ENCODE data around the gene JTB. TPM values are rescaled to one million over a fixed set of nuclear protein-coding genes. Genes with fewer than 3 reads are reported as not detected.

JTB gene
- 47.1 TPM for total RNA-seq

DNA sequence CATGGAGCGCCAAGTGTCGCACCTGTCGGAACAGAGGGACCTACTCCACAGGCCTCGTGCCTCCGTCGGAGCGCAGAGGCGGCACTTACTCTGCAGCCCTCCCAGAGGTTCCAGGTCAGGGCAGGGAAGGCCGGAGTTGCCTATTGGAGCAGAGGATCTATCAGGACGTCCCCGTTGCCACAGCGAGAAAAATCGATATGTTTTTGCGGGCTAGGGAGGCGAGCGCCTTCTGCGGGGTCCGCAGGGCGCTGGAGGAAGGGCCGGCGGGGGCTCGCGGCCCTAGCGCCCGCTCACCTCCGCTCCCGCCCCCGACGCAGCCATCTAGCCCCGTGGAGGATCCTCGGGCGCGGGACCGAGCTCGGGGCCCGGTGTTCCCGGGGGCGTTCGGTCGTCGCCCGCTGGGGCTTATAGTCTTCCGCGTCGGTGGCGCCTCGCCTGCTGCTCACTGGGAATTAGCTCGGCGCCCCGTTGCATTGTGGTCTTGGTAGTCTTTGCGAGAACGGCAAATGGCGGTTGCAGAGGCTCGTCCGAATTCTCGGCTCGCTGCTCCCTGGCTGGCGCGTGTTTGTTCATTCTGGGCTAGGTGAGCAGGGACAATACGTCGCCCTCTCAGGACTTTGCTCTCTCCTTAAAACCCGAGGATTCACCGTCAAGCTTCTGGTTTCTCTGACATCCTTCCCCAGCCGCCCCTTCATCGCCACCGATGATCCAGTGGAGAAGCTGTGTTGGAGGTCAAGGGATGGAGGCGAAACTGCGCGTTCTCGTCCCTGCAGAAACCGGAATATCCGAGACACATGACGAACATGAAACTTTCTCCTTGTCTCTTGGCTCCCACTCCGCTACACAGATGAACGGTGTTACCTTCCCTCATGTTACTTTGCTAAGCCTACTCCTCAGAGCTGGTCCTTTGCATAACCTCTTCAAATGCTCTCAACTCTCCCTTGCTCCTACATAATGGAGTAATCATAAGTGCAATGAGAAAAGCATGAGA is at the start of gene JTB:
Gene JTB, minus strand, starts transcription at position 425 of the 991 bp plus-strand sequence. Its CDS starts 422 bp downstream, at position 3.

GRCh38 chr1:153990468-153991150 is 13.1 kb upstream of the JTB start, which contains the start of gene RPS27:
TSS of gene RPS27 (plus strand) at chr1:153990762. CDS start at chr1:153990797, 35 bp downstream.

GRCh38 chr1:153985941-153986761 is 8.7 kb upstream of the JTB start, which contains the start of gene RAB13:
TSS of gene RAB13 (minus strand) at chr1:153986339. CDS start at chr1:153986236, 103 bp downstream.

DNA sequence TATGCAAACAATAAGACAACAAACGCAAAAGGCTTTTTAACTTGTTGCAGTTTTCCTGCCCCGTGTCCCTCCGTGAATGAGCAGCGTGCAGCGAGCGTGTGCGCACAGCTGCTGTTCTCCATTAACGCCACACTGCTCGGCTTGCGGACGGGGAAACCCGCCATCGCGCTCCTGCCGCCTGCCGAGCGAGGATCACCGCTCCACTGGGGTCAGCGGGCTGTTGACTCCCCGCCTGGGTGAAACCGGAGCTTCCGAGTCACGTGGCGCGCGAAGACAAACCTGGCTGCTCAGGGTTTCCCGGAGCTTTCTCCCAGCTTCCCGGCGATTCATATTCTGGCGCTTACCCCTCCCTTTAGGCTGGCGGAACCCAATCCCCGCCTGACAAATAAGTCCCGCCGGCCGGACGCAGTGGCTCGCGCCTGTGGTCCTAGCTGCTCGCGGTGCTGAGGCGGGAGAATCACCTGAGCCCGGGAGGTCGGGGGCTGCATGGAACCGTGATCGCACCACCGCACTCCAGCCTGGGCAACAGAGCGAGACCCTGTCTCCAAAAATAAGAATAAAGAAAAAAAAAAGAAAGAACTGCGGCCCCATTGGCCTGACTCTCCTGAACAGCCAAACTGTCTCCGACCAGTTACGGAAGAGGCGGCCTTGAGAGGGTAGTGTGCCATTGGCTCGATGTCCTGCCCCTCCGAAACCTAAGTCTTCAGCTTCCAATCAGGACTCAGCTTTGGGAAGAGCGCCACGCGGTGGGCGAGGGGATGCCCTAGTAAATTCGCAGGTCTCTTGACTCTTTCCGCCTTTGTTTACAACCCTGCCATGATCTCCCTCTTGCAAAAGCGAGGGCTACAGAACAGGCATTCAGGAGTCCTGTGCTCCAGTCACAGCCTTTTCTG is 10.1 kb downstream of the JTB start, which contains the start of gene CREB3L4:
Gene CREB3L4, plus strand, starts transcription at position 796 of the 893 bp plus-strand sequence. CDS start 624 bp downstream, outside the sequence.

DNA sequence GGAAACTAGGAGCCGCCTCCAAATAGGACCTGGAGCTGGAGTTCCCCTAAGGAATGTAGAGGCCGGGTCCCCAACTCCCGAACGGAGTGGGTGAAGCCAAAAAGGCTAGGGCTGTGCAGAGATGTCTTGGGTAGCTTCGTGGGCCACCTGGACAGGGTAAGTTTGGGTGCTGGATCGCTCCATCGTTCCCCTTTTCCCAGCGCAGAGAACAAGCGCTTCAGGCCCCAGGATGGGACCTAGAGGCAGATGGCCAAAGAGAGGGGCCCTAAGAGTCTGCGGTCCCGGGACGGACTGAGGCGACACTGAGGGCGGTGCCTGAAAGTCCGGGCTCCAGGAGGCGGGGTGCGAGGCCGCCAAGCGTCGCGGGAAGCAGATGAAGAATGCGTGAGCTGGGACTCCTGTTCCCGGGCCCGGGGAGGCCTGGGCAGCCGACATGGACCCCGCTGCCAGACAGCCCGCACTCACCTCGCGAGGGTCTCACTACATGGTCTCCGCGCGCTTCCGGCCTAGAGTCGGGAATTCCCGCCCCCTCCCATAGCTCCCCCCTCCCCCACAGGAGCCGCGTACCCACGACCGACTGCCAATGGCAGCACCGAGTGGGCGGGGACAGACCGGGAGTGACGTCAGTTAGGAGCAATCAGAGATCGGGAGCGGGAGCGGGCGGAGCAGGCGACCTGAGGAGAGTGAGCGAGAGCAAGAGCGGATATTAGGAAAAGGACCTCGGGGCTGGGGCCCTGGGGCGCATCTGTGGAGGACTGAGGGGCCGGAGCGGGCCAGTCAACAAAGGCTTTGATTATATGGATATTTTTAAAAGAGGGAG is 14.2 kb downstream of the JTB start, which contains the start of gene SLC39A1:
Gene SLC39A1, minus strand, starts transcription at position 508 of the 820 bp plus-strand sequence. CDS start 822 bp downstream, outside the sequence.

DNA sequence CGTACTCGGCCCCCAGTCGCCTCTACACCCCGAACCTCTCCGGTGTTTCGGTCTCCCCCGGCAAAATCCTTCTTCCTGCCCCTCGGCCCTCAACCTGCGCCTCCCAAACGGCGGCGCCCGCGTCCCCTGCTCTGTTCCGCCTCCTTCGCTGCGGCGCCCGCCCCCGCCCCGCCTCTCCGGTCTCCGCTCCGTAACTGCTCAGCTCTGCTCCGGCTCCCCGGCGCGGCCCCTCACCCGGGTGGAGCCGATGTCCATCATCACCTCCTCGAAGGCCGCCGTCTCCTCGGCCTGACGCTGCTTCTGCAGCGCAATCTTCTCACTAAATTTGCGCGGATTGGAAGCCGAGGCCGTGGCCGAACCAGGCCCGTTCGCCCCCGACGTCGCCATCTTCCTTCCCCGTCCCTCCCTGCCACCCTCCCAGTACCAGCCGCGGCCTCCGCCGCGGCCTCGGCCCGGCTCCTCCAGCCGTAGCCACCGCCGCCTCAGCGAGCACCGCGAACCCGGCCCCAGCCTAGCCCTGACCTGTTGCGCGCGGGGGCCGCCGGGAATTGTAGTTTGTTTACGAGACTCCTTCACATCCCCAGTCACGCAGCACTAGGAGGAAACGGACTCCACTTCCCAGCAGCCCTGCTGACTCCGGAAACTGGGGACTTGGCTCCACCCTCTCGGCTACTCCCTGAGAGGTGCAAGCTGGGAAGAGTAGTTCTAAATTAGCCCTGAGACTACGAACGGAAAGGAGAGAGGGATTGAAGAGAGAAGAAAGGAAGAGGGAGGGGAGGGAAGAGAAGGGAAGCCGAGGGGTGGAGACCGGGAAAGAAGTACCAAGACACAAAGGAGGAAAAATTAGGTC is 19.1 kb downstream of the JTB start, which contains the start of gene CRTC2:
Gene CRTC2, minus strand, starts transcription at position 502 of the 850 bp plus-strand sequence. Its CDS starts 115 bp downstream, at position 387.

GRCh38 chr1:153946622-153947241 is 30.7 kb downstream of the JTB start, which contains the start of gene DENND4B:
TSS of gene DENND4B (minus strand) at chr1:153946718. CDS start at chr1:153944374, 2,344 bp downstream.

Small RNA genes within 50 kb of the gene (small RNA-seq; reads per million reads assigned to genes)
- gene MIR6737 = not detected

Other genes with a start within 250 kb of the JTB start
- 47.5 TPM for gene INTS3, start 249.6 kb downstream of the JTB start, total RNA-seq
- gene SLC27A3, start 202.3 kb downstream of the JTB start, total RNA-seq = 15.9 TPM
- gene GATAD2B, start 54.7 kb downstream of the JTB start, total RNA-seq = 18.0 TPM
- 24.9 TPM for gene DENND4B, start 31.0 kb downstream of the JTB start, total RNA-seq
- 2.1 TPM for gene CRTC2, start 19.1 kb downstream of the JTB start, total RNA-seq
- 25.1 TPM for gene SLC39A1, start 14.1 kb downstream of the JTB start, total RNA-seq
- gene CREB3L4, start 9.8 kb downstream of the JTB start, total RNA-seq = 6.9 TPM
- 9.7 TPM for gene RAB13, start 8.7 kb upstream of the JTB start, total RNA-seq
- 1,449 TPM for gene RPS27, start 13.1 kb upstream of the JTB start, total RNA-seq
- 0.23 TPM for gene NUP210L, start 177.4 kb upstream of the JTB start, total RNA-seq
- gene TPM3, start 214.4 kb upstream of the JTB start, total RNA-seq = 223 TPM
- not detected for gene CFAP141, start 228.7 kb upstream of the JTB start, total RNA-seq
- 66.4 TPM for gene UBAP2L, start 243.3 kb upstream of the JTB start, total RNA-seq

Measured in diencephalon (tissue), 1 donor.